Central memory CD8-positive, alpha-beta T cell (primary cell): ENCODE data around the gene RRM2.

Source experiments
- ATAC-seq: fragments of 150-1000 bp; cut with Tn5 transposase; replicated peaks from 2 replicates; pipeline ENCODE4 v1.10.0; 2022; ENCODE audit warnings: mild to moderate bottlenecking, moderate FRiP score, moderate number of reproducible peaks; ENCODE audit not compliant: poor library complexity, severe bottlenecking; ENCODE audit errors: extremely low read depth
- DNase-seq, 2 donors: peaks; one replicate each; pipeline ENCODE4 v3.0.0; 2021; ENCODE audit warnings: low spot score in 2 of 2
- H3K27ac Mint-ChIP-seq: one replicate; pipeline ENCODE4 v1.8.0; 2022; ENCODE audit warnings: low read depth, mild to moderate bottlenecking, moderate library complexity, mixed read lengths
- H3K27me3 Mint-ChIP-seq: one replicate; pipeline ENCODE4 v1.8.0; 2022; ENCODE audit warnings: mixed read lengths
- H3K36me3 Mint-ChIP-seq: one replicate; pipeline ENCODE4 v1.8.0; 2022; ENCODE audit warnings: mild to moderate bottlenecking, moderate library complexity, mixed read lengths; ENCODE audit not compliant: insufficient read depth
- H3K4me1 Mint-ChIP-seq: one replicate; pipeline ENCODE4 v1.8.0; 2022; ENCODE audit warnings: mixed read lengths
- H3K4me3 Mint-ChIP-seq: one replicate; pipeline ENCODE4 v1.8.0; 2022; ENCODE audit warnings: mild to moderate bottlenecking, moderate library complexity, mixed read lengths
- H3K9me3 Mint-ChIP-seq: one replicate; pipeline ENCODE4 v1.8.0; 2022; ENCODE audit warnings: mixed read lengths

Gene RRM2

GRCh38 chr2:10157293-10157692 lies 34.8 kb downstream of the RRM2 start:
- Mint-ChIP-seq H3K36me3 (no peaks in the 10 kb centered on the region), H3K9me3 (no peaks in the 10 kb centered on the region), H3K4me1 (no peaks in the 10 kb centered on the region), H3K27me3 (no peaks in the 10 kb centered on the region), H3K27ac (no peak overlapping the region), H3K4me3 (no peak overlapping the region)
- DNase-seq, result no peak
- no peak for ATAC-seq

- H3K4me1 Mint-ChIP-seq, result no peaks in the 10 kb centered on the region
- no peak overlapping the region for H3K4me3 Mint-ChIP-seq
- H3K36me3 Mint-ChIP-seq, result no peaks in the 10 kb centered on the region
- ATAC-seq (no peak), DNase-seq (no peak)
- H3K27ac Mint-ChIP-seq, result no peak overlapping the region
- H3K27me3 Mint-ChIP-seq, result no peaks in the 10 kb centered on the region
- H3K9me3 Mint-ChIP-seq, result no peaks in the 10 kb centered on the region
Observed at GRCh38 chr2:10158681-10159080, 36.1 kb downstream of the RRM2 start.

DNA sequence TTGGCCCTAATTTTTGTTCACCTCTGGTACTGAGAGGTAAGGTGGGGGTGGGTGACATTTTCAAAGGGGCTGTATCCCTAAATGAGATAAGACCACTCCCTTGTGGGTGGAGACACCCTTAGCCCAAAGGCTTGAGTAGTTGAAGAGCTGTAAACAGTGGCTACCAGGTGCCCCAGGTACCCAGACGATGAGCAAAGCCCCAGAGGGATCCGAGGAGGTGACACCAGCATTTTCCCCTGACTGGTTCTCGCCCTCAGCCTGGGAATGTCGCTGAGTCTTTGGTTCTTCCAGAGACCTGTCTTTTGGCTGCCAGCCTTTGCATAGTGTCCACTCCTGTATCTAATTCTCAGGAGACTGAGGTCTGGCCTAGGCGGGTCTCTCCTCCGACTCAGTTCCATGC lies 36.5 kb downstream of the RRM2 start:
- ATAC-seq (no peak), DNase-seq (no peak)
- Mint-ChIP-seq H3K36me3 (no peaks in the 10 kb centered on the region), H3K9me3 (no peaks in the 10 kb centered on the region), H3K27ac (peak overlapping the region; percentile 49), H3K4me3 (no peak overlapping the region), H3K27me3 (no peaks in the 10 kb centered on the region), H3K4me1 (no peaks in the 10 kb centered on the region)

DNA sequence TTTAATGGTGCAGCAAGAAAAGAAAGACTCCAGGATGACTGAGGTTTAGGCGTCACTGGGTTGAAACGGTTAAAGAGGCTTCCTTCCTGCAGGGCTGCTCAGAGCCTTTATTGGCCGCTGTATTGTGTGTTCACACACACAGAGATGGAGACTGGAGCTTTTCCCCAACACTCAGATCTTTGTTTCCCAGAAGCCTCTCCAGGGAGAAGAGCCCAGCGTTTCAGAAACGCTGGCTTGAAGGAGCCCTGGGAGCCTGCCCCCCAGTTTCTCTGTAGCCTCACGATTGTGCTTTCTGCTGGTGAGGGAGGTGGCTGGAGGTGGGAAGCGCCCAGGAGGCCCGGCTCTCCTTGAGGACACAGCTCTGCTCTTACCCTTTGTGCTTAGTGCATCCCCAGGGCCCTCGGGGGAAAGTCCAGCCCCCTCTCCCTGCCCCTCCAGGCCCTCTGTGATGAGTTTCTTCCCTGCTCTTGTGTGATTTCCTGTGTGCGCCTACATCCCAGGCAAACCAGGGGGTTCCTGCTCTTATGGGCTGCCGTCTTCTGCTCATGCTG lies 37.1 kb downstream of the RRM2 start:
- no peaks in the 10 kb centered on the region for H3K27me3 Mint-ChIP-seq
- H3K27ac Mint-ChIP-seq, result peak overlapping the region; percentile 49
- no peak for ATAC-seq
- H3K36me3 Mint-ChIP-seq, result no peaks in the 10 kb centered on the region
- no peak overlapping the region for H3K4me3 Mint-ChIP-seq
- DNase-seq, result no peak
- H3K4me1 Mint-ChIP-seq, result no peaks in the 10 kb centered on the region
- no peaks in the 10 kb centered on the region for H3K9me3 Mint-ChIP-seq

DNA sequence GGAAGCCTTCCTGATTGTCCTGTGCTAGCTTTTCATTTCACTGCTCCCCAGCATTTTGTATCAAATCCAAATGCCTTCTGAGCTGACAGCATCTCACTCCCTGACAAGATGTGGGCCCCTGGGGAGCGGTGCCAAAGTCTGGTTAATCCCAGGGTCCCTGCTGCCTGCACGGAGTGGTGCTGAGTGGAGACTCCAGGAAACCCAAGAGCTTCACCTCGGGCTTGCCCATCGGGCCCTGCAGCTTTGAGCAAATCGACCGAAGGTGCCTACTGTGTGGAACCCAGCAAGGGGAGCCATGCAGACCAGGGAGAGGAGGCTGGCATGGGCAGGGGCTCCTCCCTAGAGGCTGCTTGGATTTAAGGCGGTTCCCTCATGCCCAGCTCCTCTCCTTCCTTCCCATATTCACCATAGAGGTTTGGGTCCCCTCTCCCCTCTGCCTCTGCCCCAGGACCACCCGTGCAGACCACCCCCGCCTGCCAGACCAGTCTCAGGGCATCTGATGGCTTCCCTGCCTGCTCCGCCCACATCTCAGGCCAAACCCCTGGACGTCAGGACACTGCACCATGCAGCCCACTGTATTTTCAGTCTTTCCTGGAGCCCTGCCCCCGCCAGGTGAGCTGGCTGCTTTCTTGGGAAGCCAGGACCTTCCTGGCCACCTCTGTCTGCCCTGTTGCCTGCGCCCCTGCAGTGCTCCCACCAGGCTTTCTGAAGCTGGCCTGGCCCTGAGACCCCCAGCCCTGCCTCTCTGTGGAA lies 37.8 kb downstream of the RRM2 start:
- H3K27me3 Mint-ChIP-seq, result no peaks in the 10 kb centered on the region
- no peak overlapping the region for H3K27ac Mint-ChIP-seq
- DNase-seq (no peak), ATAC-seq (no peak)
- peaks cover 2% of the 10 kb centered on the region for H3K36me3 Mint-ChIP-seq
- no peaks in the 10 kb centered on the region for H3K9me3 Mint-ChIP-seq
- H3K4me1 Mint-ChIP-seq, result no peaks in the 10 kb centered on the region
- H3K4me3 Mint-ChIP-seq, result no peak overlapping the region

DNA sequence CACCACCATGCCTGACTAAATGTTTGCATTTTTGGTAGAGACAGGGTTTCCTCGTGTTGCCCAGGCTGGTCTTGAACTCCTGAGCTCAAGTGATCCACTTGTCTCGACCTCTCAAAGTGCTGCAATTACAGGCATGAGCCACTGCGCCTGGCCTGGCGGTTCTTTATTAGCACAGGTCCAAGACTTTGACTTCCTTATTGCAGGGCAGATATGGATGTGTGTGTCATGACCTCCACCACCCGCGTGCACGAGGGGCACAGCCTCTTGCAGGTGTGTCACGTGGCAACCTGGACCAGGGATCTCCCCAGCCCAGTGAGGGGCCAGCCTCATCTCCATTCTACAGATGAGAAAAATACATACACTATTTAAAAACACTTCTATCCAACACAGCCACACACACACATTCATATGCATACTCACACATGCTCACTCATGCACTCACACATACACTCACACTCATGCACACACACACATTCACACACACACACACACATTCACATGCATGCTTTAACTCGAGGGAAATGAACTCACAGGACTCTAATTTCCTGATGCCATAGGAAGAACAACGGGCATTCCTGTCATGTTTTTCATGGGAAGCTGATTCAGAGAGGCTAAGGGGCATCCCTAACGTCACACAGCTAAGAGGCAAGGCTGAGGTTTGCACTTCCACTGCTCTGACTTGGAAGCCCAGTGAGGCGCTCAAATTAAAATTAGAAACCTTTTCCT lies 38.8 kb downstream of the RRM2 start:
- Mint-ChIP-seq H3K4me1 (no peaks in the 10 kb centered on the region), H3K27me3 (no peaks in the 10 kb centered on the region), H3K9me3 (no peaks in the 10 kb centered on the region), H3K36me3 (peaks cover 2% of the 10 kb centered on the region), H3K4me3 (no peak overlapping the region), H3K27ac (no peak overlapping the region)
- ATAC-seq, result no peak
- no peak for DNase-seq

DNA sequence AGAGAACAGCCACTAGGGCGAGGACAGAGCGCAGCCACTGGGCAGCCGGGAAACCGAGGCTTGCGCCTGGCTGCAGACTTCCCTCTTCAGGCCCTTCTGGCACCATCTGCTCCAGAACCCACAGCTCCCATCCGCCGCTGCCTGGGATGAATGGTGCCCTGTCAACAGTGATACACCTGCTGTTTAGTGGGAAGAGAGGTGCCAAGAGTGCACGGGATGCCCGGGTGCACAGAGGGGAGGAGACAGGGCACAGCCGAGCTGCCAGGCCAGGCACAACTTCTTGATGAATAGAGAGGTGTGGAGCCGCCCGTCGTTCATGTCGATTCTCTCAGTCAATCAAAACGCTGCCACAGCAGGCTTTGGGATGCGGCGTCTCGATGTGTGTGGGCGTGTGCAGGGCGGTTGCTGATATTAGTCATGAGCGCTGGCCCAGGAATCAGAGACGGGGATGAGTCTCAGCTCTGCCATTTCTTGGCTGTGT lies 39.5 kb downstream of the RRM2 start:
- Mint-ChIP-seq H3K27me3 (no peaks in the 10 kb centered on the region), H3K9me3 (no peaks in the 10 kb centered on the region), H3K4me3 (no peak overlapping the region), H3K4me1 (no peaks in the 10 kb centered on the region), H3K36me3 (peaks cover 2% of the 10 kb centered on the region), H3K27ac (no peak overlapping the region)
- DNase-seq (no peak), ATAC-seq (no peak)

DNA sequence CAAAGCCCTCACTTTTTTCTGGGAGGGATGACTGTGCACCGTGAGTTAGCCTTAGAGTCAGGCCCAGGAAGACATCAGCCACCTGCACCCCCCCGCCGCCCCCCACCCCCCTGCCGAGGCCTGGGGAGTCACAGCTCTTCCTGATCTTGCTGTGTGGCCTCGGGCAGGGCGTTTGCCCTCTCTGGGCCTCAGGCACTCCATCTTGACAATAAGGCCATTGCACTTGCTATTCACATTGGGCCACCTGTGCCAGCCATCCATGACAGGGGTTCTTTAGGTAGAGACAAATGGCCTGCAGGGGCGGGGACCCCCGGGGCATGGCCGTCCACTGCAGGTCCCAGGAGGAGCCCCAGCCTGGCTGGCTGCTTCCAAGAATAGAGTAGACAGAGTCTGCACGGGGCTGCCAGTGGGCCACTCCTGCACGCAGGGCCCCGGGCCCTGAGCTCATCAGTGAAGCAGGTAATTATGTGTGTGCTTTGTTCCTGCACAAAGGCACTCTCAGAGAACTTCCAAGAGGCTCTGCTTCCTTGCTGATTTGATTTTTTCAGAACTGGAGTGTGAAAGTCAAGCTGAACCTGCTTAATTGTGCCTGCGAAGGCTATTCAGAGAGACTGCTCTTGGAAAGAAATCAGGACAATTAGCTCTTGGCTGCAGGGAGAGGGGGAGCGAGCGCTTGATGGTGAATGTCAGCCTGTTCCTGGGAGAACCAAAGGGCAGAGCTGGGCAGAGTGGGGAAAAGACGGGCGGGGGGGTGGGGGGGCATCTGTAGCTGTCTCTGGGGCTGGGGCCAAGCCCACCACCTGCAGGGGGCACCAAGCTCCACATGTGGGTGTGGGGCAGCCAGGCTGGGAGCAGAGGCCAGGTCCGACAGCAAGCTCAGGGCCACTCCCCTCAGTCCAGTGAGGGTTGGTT lies 40.3 kb downstream of the RRM2 start:
- H3K9me3 Mint-ChIP-seq, result no peaks in the 10 kb centered on the region
- H3K27ac Mint-ChIP-seq, result no peak overlapping the region
- peaks cover 2% of the 10 kb centered on the region for H3K36me3 Mint-ChIP-seq
- no peaks in the 10 kb centered on the region for H3K27me3 Mint-ChIP-seq
- DNase-seq (no peak), ATAC-seq (no peak)
- H3K4me3 Mint-ChIP-seq, result no peak overlapping the region
- H3K4me1 Mint-ChIP-seq, result no peaks in the 10 kb centered on the region

- Mint-ChIP-seq H3K4me3 (no peak overlapping the region), H3K27ac (no peak overlapping the region), H3K27me3 (no peaks in the 10 kb centered on the region), H3K36me3 (peaks cover 2% of the 10 kb centered on the region), H3K9me3 (no peaks in the 10 kb centered on the region), H3K4me1 (no peaks in the 10 kb centered on the region)
- ATAC-seq, result no peak
- no peak for DNase-seq
Observed at GRCh38 chr2:10163498-10164486, 41.3 kb downstream of the RRM2 start.

DNA sequence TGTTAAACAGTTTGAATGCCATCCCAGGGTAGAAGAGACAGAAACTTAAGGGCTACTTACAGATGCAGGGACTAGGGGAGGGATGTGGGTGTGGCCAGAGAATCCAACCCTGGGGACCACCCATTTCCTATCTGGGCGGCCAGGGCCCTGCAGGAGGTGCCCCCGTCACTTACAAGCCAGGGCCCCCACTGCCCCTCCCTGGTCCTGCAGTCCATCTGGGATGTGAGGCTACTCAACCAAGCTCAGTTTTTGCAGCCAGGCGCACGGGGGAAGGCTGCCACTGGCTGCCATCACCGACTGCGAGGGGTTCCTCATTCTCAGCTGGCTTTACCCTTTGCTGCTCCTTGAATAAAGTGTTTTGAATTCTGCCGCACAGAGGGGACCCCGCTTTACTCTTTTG lies 42.1 kb downstream of the RRM2 start:
- Mint-ChIP-seq H3K4me1 (no peaks in the 10 kb centered on the region), H3K27ac (no peak overlapping the region), H3K4me3 (no peak overlapping the region), H3K27me3 (no peaks in the 10 kb centered on the region), H3K36me3 (peaks cover 2% of the 10 kb centered on the region), H3K9me3 (no peaks in the 10 kb centered on the region)
- no peak for DNase-seq
- no peak for ATAC-seq

DNA sequence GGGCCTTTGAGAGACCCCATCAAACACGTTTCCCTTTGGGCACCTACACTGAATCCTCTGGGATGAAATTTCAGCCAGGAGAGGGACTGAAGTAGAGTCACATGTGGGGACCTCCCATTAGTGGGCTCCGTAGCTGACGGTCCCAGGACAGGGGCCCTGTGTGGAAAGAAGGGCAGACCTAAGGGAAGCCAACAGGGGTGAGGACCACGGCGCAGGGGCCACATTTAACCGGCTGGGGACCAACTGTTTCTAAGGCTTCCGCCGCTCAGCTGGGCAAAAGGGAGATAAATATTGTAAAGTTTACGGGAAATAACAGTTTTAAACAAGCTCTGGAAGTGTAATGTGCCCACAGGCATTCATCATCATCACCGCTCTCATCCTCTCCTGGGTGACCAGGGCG lies 42.7 kb downstream of the RRM2 start:
- Mint-ChIP-seq H3K27me3 (no peaks in the 10 kb centered on the region), H3K36me3 (peaks cover 2% of the 10 kb centered on the region), H3K27ac (no peak overlapping the region), H3K4me3 (no peak overlapping the region), H3K9me3 (no peaks in the 10 kb centered on the region), H3K4me1 (no peaks in the 10 kb centered on the region)
- ATAC-seq, result no peak
- DNase-seq, result no peak
